ENCODE measurements around the gene GTF2H1. TPM values are rescaled to one million over a fixed set of nuclear protein-coding genes. Genes with fewer than 3 reads are reported as not detected.

Gene GTF2H1
- total and polyA plus RNA-seq, 2 experiments from 2014 or later, result 33.8 to 66.2 TPM

DNA sequence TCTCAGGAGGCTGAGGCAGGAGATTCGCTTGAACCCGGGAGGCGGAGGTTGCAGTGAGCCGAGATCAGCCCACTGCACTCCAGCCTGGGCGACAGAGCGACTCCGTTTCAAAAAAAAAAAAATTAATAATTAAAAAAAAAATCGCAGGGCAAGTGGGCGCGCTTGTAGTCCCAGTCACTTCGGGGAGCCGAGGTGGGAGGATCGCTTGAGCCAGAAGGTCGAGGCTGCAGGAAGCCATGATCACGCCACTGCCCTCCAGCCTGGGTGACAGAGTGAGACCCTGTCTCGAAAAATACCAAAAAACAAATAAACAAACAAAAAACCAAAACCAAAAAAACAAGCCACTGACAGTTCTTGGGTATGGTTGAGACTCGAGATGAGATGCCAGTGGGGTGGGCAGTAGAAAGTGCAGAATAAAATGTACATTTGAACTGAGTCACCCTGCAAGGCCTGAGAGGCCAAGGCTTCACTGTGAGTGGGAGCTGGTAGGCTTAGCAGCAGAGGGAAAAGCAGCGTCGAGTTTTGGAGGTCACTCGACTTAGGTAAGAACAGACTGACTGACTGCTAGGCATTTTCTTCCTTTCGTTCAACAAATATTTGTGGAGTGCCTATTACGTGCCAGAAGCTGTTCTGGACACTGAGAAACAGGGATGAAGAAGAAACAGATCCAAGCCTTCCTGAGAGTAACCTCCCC is 71.4 kb downstream of the GTF2H1 start:
- Histone ChIP-seq H3K4me3 (no peak overlapping the region), H3K27me3 (no peaks in the 10 kb centered on the region), H3K36me3 (replicated peaks; ENCODE audit: insufficient read depth, low read depth) (no peaks in the 10 kb centered on the region), H3K9me2 (replicated peaks; ENCODE audit: insufficient read depth) (no peaks in the 10 kb centered on the region), H3K4me2 (peak overlapping the region; percentile 78), H3K4me1 (ENCODE audit: insufficient read depth) (peaks cover 14% of the 10 kb centered on the region), H3K9me3 (ENCODE audit: low read depth) (no peaks in the 10 kb centered on the region), H3K79me2 (peaks cover 31% of the 10 kb centered on the region), H4K20me1 (ENCODE audit: insufficient read depth, poor library complexity, severe bottlenecking) (peaks cover 25% of the 10 kb centered on the region), H3K27ac (peak overlapping the region; percentile 93), H2AFZ (peak overlapping the region; percentile 61)
- no peak for TF ChIP-seq EZH2 (IDR thresholded peaks at IDR 0.05; ENCODE audit: borderline replicate concordance)
- no peak for TF ChIP-seq EZH2phosphoT487 (IDR thresholded peaks at IDR 0.05; ENCODE audit: low read depth, severe bottlenecking, unreplicated experiment)
- TF ChIP-seq, protein P1, sequence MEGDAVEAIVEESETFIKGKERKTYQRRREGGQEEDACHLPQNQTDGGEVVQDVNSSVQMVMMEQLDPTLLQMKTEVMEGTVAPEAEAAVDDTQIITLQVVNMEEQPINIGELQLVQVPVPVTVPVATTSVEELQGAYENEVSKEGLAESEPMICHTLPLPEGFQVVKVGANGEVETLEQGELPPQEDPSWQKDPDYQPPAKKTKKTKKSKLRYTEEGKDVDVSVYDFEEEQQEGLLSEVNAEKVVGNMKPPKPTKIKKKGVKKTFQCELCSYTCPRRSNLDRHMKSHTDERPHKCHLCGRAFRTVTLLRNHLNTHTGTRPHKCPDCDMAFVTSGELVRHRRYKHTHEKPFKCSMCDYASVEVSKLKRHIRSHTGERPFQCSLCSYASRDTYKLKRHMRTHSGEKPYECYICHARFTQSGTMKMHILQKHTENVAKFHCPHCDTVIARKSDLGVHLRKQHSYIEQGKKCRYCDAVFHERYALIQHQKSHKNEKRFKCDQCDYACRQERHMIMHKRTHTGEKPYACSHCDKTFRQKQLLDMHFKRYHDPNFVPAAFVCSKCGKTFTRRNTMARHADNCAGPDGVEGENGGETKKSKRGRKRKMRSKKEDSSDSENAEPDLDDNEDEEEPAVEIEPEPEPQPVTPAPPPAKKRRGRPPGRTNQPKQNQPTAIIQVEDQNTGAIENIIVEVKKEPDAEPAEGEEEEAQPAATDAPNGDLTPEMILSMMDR (IDR thresholded peaks at IDR 0.05; ENCODE audit: poor library complexity), result no peak
- peak; percentile 56 for DNase-seq (ENCODE audit: low spot score)
- WGBS (ENCODE audit: low lambda C conversion rate, missing lambda C conversion rate), result 79% methylated on average over 22 of the region's 22 CpGs

DNA sequence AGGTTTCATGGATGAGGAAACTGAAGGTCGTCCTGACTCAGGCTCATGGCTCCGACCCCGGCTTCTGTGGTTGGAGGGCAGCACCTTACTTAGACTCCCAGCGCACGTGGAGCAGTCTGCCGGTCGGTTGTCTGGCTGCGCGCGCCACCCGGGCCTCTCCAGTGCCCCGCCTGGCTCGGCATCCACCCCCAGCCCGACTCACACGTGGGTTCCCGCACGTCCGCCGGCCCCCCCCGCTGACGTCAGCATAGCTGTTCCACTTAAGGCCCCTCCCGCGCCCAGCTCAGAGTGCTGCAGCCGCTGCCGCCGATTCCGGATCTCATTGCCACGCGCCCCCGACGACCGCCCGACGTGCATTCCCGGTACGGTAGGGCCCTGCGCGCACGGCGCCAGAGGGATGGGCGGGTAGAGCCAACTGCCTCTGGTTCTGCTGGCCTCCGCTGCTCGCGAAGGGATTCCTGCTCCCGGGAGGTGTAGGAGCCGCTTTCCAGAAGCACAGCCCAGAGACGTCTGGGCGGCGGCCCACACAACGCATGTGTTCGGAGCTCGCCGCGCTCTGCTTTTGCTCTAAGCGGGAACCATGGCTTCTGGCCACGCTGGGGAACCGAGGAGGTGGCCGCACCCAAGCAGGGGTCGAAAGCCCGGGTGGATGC is 72.0 kb downstream of the GTF2H1 start, which contains the start of gene LDHA:
TSS of gene LDHA (plus strand) at position 289 of the 653 bp plus-strand sequence. CDS start 2,280 bp downstream, outside the sequence.
- H3K4me2 ChIP-seq, result peak within 1 kb of the TSS; percentile 78
- no peaks in the 10 kb centered on the region for H3K9me2 ChIP-seq (replicated peaks; ENCODE audit: insufficient read depth)
- H3K4me3 ChIP-seq, result peak within 1 kb of the TSS; percentile 44
- peaks cover 30% of the 10 kb centered on the region for H4K20me1 ChIP-seq (ENCODE audit: insufficient read depth, poor library complexity, severe bottlenecking)
- peaks cover 38% of the 10 kb centered on the region for H3K79me2 ChIP-seq
- peak within 1 kb of the TSS; percentile 61 for H2AFZ ChIP-seq
- H3K27ac ChIP-seq, result peak within 1 kb of the TSS; percentile 93
- WGBS (ENCODE audit: low lambda C conversion rate, missing lambda C conversion rate), result 1% methylated on average over 29 of the region's 60 CpGs
- peaks cover 14% of the 10 kb centered on the region for H3K4me1 ChIP-seq (ENCODE audit: insufficient read depth)
- H3K9me3 ChIP-seq (ENCODE audit: low read depth), result no peaks in the 10 kb centered on the region
- peak; percentile 98 for DNase-seq (ENCODE audit: low spot score)
- TF ChIP-seq, protein P1 (IDR thresholded peaks at IDR 0.05; ENCODE audit: poor library complexity), result no peak
- no peak for TF ChIP-seq EZH2phosphoT487 (IDR thresholded peaks at IDR 0.05; ENCODE audit: low read depth, severe bottlenecking, unreplicated experiment)
- TF ChIP-seq EZH2 (IDR thresholded peaks at IDR 0.05; ENCODE audit: borderline replicate concordance), result no peak
- no peaks in the 10 kb centered on the region for H3K36me3 ChIP-seq (replicated peaks; ENCODE audit: insufficient read depth, low read depth)
- H3K27me3 ChIP-seq, result no peaks in the 10 kb centered on the region

DNA sequence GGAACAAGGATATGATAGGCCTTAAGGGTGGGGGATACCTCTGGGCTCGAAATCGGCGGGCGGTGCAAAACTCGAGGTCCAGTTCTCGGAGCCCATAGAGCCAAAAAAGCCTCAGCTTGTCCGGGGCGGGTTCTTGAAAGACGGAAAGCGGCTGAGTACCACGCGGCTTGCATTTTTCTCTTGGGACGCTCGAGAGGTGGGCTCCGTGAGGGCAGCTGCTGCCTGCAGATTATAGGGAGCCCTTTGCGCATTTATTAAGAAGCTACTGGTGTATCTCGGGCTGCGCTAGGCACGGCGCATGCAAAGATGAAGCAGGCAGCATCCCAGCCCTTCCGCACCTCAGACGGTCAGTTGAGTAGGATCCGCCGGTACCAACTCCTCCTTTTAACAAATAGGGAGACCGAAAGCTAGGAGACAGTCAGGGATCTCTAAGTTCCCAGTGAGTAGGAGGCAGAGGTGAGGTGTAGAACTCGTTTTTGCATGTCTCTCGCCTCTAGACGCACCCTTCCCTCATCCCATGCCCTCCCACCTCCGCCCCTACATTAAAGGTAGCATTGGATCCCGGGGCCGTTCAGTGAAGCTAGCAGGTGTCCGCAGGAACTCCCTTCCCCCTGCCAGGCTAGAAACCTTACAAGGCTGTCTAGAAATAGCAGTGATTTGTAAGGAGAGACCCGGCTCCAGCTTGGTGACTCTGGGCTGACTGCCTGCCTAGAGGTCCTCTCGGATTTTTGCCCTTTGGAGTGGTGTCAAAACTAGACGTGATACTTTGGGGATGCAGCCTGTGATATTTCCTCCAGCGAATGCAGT is 72.8 kb downstream of the GTF2H1 start:
- WGBS (ENCODE audit: low lambda C conversion rate, missing lambda C conversion rate), result 4% methylated on average over 36 of the region's 36 CpGs
- Histone ChIP-seq H3K4me3 (peak overlapping the region; percentile 44), H3K4me2 (peak overlapping the region; percentile 78), H3K4me1 (ENCODE audit: insufficient read depth) (peaks cover 14% of the 10 kb centered on the region), H3K36me3 (replicated peaks; ENCODE audit: insufficient read depth, low read depth) (no peaks in the 10 kb centered on the region), H3K79me2 (peaks cover 41% of the 10 kb centered on the region), H3K27ac (peak overlapping the region; percentile 93), H2AFZ (peak overlapping the region; percentile 7), H4K20me1 (ENCODE audit: insufficient read depth, poor library complexity, severe bottlenecking) (peaks cover 38% of the 10 kb centered on the region), H3K9me3 (ENCODE audit: low read depth) (no peaks in the 10 kb centered on the region), H3K27me3 (no peaks in the 10 kb centered on the region), H3K9me2 (replicated peaks; ENCODE audit: insufficient read depth) (no peaks in the 10 kb centered on the region)
- DNase-seq (ENCODE audit: low spot score), result peak; percentile 37
- no peak for TF ChIP-seq EZH2 (IDR thresholded peaks at IDR 0.05; ENCODE audit: borderline replicate concordance)
- TF ChIP-seq, protein P1 (IDR thresholded peaks at IDR 0.05; ENCODE audit: poor library complexity), result no peak
- TF ChIP-seq EZH2phosphoT487 (IDR thresholded peaks at IDR 0.05; ENCODE audit: low read depth, severe bottlenecking, unreplicated experiment), result no peak

All from hepatocyte (in vitro differentiated cells).